CD4-positive, alpha-beta T cell treated with Interleukin-2 at 100 ng/mL for 4 hours (primary cell): ENCODE results near the gene SRSF3.
A peak's percentile ranks its signal among the peaks of the same experiment; 100 is the strongest.
"Not testable (repeated sequence)": the region's sequence is repeated elsewhere in the genome, so short reads cannot be mapped to it uniquely, and the experiment has no call there.

Experiments
- DNase-seq: peaks from one replicate; pipeline ENCODE4 v3.0.0-alpha.2; 2020; ENCODE audit warnings: low spot score

The SRSF3 gene

GRCh38 chr6:36576578-36576977, 17.6 kb upstream of the SRSF3 start:
- DNase-seq, result no peak

DNA sequence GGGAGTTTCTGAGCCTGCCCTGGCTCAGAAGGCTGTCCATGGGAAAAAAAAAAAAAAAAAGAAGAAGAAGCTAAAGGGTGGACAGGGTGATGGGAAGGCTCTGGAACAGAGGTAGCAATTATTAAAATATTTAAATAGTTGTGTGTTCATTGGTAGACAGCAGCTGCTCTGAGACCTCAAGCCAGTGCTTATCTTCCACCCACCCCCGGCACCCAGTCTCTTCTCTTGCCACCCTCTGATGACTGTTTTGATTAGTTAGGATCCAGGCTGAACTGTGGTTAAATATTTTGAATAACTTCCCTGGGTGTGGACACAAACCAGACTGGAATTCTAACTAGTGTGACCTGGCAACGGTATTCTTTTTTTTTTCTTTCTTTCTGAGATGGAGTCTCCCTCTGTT, 16.9 kb upstream of the SRSF3 start:
- no peak for DNase-seq

- DNase-seq, result no peak
Observed at GRCh38 chr6:36578030-36578429, 16.1 kb upstream of the SRSF3 start.

GRCh38 chr6:36578431-36578830, 15.7 kb upstream of the SRSF3 start:
- DNase-seq, result no peak

GRCh38 chr6:36580184-36580526, 14.0 kb upstream of the SRSF3 start:
- no peak for DNase-seq

- no peak for DNase-seq
Observed at GRCh38 chr6:36581716-36582115, 12.4 kb upstream of the SRSF3 start.

GRCh38 chr6:36586606-36587005, 7.6 kb upstream of the SRSF3 start:
- no peak for DNase-seq

- not testable (repeated sequence) for DNase-seq
Observed at GRCh38 chr6:36589025-36589400, 5.1 kb upstream of the SRSF3 start.

GRCh38 chr6:36590237-36590636, 3.9 kb upstream of the SRSF3 start:
- no peak for DNase-seq

DNA sequence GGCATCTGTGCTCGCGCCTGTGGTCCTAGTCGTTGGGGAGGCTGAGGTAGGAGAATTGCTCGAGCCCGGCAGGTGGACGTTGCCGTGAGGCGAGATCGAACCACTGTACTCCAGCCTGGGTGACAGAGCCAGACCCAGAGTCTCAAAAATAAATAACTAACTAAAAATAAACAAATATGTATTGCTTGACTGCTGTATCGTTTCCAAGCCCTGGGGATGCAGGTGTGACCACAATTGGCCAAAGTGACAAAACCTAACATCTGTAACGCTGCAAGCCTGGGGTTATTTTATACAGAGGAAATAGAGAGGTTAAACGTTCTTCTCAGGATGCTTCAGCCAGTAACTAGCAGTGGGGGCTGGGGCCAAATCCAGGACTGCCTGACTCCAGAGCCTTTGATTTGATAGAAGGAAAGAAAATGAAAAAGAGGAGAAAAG, 1.9 kb upstream of the SRSF3 start:
- DNase-seq, result no peak

DNA sequence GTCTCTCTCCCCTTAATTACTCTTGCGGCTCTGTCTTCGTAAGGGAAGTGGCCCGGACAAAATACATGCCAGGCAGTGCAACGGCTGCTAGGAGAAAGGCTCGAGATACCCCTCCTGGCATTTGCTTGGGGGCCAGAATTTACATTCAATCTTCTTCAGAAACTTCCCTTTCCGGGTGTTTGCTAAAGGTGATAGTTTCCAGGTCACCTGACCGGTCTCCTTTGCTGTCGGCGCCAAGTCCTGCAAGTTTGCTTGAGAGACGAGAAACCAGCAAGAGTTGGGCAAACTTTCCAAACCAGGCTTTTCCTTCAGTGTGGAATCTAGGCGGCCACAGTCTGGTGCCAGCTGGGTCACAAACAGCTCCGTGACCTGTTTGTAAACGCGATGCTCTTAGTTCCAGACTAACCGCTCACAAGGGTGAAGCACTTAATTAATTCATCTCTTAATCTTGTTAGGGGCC, 563 bp upstream of the SRSF3 start:
- peak; percentile 50 for DNase-seq

GRCh38 chr6:36594816-36595643, 868 bp downstream of the SRSF3 start:
- DNase-seq, result peak; percentile 34

GRCh38 chr6:36596356-36596755, 2.2 kb downstream of the SRSF3 start:
- no peak for DNase-seq

GRCh38 chr6:36597775-36598174, 3.6 kb downstream of the SRSF3 start:
- DNase-seq, result no peak

- DNase-seq, result no peak
Observed at GRCh38 chr6:36598326-36598725, 4.2 kb downstream of the SRSF3 start.

DNA sequence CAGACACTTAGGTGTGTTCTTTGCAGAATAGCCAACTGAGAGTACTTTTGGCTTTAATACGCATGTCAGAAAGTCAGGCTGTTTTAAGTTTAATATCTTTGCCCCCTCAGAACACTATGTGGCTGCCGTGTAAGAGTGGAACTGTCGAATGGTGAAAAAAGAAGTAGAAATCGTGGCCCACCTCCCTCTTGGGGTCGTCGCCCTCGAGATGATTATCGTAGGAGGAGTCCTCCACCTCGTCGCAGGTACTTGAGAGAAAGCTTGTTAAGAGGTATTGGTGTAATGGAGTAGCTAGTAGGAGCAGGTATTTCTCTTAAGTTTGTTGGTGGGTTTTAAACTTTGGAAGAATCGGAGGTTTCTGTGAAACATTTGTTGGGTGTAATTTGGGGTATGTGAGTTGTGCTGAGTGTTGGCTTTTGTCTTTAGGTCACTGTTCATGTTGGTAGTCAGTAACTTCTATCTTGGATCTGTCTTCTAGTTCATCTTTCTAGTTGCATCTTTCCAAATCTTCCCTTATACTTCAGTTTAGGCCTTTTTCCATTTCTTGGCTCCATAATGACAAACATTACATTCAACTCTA, 4.7 kb downstream of the SRSF3 start:
- DNase-seq, result no peak

- DNase-seq, result peak; percentile 54
Observed at GRCh38 chr6:36599791-36600209, 5.6 kb downstream of the SRSF3 start.

- no peak for DNase-seq
Observed at GRCh38 chr6:36600564-36601146, 6.5 kb downstream of the SRSF3 start.

- peak; percentile 31 for DNase-seq
Observed at GRCh38 chr6:36601818-36602217, 7.7 kb downstream of the SRSF3 start.

DNA sequence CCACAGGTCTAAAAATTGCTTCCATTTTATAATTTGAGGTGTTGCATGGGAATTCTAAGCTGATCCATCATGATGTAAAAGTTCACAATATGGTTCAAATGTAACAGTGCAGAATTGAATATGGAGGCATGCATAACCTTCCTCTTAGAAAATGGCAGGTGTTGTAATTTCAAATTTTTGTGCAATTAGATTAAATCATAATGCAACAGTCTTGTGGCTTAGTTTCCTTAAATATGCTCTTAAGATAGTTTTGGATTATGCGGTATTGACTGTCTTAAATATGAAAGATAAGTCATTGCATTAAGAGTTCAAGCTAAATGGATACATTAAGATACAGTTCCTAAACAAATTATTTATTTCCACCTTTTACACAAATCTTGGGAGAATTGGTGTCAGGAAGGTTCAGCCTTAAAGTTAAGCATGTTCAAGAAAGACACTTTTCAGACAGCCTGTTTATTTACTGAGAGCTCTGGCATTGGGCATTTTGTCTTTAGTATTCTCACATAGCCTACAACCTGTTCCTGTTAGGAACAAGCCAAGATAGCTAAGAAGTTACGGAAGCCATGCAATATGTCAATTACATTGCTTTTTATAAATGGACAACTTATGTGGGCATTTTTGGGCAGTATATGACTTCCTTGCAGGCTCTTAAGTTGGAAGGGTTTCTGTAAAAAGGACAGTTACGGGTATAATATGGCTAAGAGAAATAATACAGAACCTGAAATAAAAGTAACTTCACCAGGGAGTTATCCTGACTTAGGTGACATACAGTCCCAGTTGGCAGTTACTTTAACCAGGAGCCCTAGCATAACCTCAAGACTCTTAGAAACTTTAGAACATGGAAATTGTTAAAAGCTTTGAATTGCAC, 9.3 kb downstream of the SRSF3 start:
- no peak for DNase-seq

DNA sequence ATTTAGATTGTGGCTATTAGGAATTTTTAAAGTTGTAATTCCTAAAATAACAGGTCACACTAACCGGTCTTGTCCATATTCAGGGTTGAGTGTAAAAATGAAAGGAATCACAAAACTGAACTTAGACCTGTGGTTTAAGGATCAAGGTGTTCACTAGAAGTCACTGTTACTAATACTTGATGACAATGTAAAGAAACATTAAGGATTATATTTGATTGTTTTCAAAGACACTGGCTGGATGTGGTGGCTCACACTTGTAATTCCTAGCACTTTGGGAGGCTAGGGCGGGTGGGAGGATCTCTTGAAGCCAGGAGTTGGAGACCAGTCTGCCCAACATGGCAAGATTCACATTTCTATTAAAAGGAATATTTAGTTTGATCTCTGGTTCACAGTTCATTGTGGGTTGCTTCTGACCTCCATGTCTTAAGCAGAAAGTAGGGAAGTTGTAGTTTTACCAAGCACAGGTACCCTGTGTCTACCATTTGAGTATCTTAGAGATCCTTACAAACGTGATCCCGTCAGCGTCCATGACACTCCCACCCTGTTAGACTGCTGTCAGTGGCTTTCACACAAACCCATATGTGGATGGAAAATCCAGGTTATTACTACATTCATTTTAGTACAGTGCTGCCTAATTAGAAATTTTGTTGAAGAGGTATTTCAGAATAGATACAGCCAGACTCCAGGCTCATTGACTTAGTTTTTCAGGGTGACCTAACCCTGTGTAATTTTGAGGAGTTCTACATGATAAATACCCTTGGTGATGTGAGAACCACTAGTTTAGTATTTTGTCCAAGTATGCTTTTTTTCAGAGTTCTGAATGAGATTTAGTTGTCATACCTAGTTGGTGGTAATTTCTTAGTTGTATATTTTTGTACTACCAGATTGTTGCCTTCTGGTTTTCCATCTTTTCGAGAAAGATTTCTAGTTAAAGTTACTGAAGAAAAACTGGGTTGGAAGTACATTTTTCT, 10.2 kb downstream of the SRSF3 start:
- DNase-seq, result no peak
